GM23338 (cell line): Measurements from ENCODE around the gene ABO. TPM values are rescaled to one million over a fixed set of nuclear protein-coding genes. Genes with fewer than 3 reads are reported as not detected.

Experiments used
- ATAC-seq: fragments of 200-7000 bp; cut with Tn5 transposase; 3 replicates; pipeline ENCODE4 v1.9.1; 2020
- DNase-seq: peaks from one replicate; pipeline ENCODE4 v3.0.0-alpha.2; 2015; ENCODE audit warnings: low spot score
- H2AFZ ChIP-seq: fragments of 200-600 bp; sonication (generic); 2 replicates; pipeline ENCODE4 v1.8.0; 2016; ENCODE audit warnings: antibody characterized with exemption, mild to moderate bottlenecking, moderate library complexity
- H3F3A ChIP-seq: fragments of 200-600 bp; sonication (generic); replicated peaks from 2 replicates; pipeline ENCODE4 v1.8.0; 2017; ENCODE audit warnings: antibody characterized with exemption, mixed run types, low read depth
- H3K27ac ChIP-seq: fragments of 200-600 bp; sonication (generic); 2 replicates; pipeline ENCODE4 v1.6.1; 2016; ENCODE audit warnings: low read depth
- H3K27me3 ChIP-seq: fragments of 200-600 bp; sonication (generic); 2 replicates; pipeline ENCODE4 v1.8.0; 2016; ENCODE audit warnings: mild to moderate bottlenecking, mixed run types, moderate library complexity; ENCODE audit not compliant: insufficient read depth
- H3K36me3 ChIP-seq: fragments of 200-600 bp; sonication (generic); 2 replicates; pipeline ENCODE4 v1.8.0; 2016; ENCODE audit warnings: mild to moderate bottlenecking; ENCODE audit not compliant: insufficient read depth
- H3K4me1 ChIP-seq: fragments of 200-600 bp; sonication (generic); 2 replicates; pipeline ENCODE4 v1.8.0; 2016; ENCODE audit warnings: mild to moderate bottlenecking, moderate library complexity; ENCODE audit not compliant: insufficient read depth
- H3K4me2 ChIP-seq: fragments of 200-600 bp; sonication (generic); 2 replicates; pipeline ENCODE4 v1.7.1; 2017; ENCODE audit warnings: mixed run types
- H3K4me3 ChIP-seq: fragments of 200-600 bp; sonication (generic); 2 replicates; pipeline ENCODE4 v1.6.1; 2016; ENCODE audit warnings: mixed run types
- H3K79me2 ChIP-seq: fragments of 200-600 bp; sonication (generic); replicated peaks from 2 replicates; pipeline ENCODE4 v1.8.0; 2017; ENCODE audit warnings: mild to moderate bottlenecking; ENCODE audit not compliant: insufficient read depth
- H3K9me2 ChIP-seq: fragments of 200-600 bp; sonication (generic); 2 replicates; pipeline ENCODE4 v1.8.0; 2017; ENCODE audit not compliant: insufficient read depth
- H4K20me1 ChIP-seq: fragments of 200-600 bp; sonication (generic); replicated peaks from 2 replicates; pipeline ENCODE4 v1.8.0; 2017; ENCODE audit warnings: mild to moderate bottlenecking; ENCODE audit not compliant: insufficient read depth
- H3K27ac Mint-ChIP-seq: 2 replicates; pipeline ENCODE4 v1.8.0; 2020; ENCODE audit warnings: inconsistent platforms, mild to moderate bottlenecking, moderate library complexity, mixed read lengths
- H3K27me3 Mint-ChIP-seq: 3 replicates; pipeline ENCODE4 v1.8.0; 2022; ENCODE audit warnings: low read depth, mild to moderate bottlenecking, moderate library complexity, mixed read lengths, inconsistent platforms; ENCODE audit not compliant: insufficient read depth, poor library complexity
- H3K36me3 Mint-ChIP-seq: 3 replicates; pipeline ENCODE4 v1.8.0; 2021; ENCODE audit warnings: low read depth, mild to moderate bottlenecking, inconsistent platforms, moderate library complexity, mixed read lengths
- H3K4me1 Mint-ChIP-seq: 3 replicates; pipeline ENCODE4 v1.8.0; 2020; ENCODE audit warnings: mild to moderate bottlenecking, inconsistent platforms, mixed read lengths
- H3K4me3 Mint-ChIP-seq: 3 replicates; pipeline ENCODE4 v1.8.0; 2021; ENCODE audit warnings: moderate library complexity, mild to moderate bottlenecking, inconsistent platforms, mixed read lengths
- H3K9me3 Mint-ChIP-seq: 3 replicates; pipeline ENCODE4 v1.8.0; 2020; ENCODE audit warnings: moderate library complexity, mild to moderate bottlenecking, inconsistent platforms, mixed read lengths
- CREB1 ChIP-seq: fragments of 250-450 bp; sonication (Bioruptor Pico); IDR thresholded peaks from 2 replicates; pipeline ENCODE4 v1.5.0; 2020; ENCODE audit warnings: low read depth, mild to moderate bottlenecking, moderate library complexity
- JUNB ChIP-seq: IDR thresholded peaks from one replicate; pipeline ENCODE4 v1.6.1; 2016; ENCODE audit warnings: antibody characterized with exemption; ENCODE audit not compliant: unreplicated experiment
- NANOG ChIP-seq: IDR thresholded peaks from 2 replicates; pipeline ENCODE4 v1.6.1; 2016; ENCODE audit warnings: antibody characterized with exemption, borderline replicate concordance
- POLR2AphosphoS5 ChIP-seq: IDR thresholded peaks from 2 replicates; pipeline ENCODE4 v1.6.1; 2016; ENCODE audit warnings: antibody characterized with exemption, low read depth
- STAT1 ChIP-seq: IDR thresholded peaks from one replicate; pipeline ENCODE4 v1.6.1; 2016; ENCODE audit warnings: antibody characterized with exemption; ENCODE audit not compliant: unreplicated experiment
- ZNF114 ChIP-seq: fragments of 250-450 bp; sonication (Bioruptor Pico); IDR thresholded peaks from 2 replicates; pipeline ENCODE4 v1.5.0; 2020; ENCODE audit warnings: mild to moderate bottlenecking, moderate library complexity
- ZNF331 ChIP-seq: fragments of 250-450 bp; sonication (Bioruptor Pico); IDR thresholded peaks from 2 replicates; pipeline ENCODE4 v1.5.0; 2020; ENCODE audit warnings: low read depth, mild to moderate bottlenecking, moderate library complexity
- polyA plus RNA-seq: library from polyadenylated mRNA; unstranded; fragments of >200 nt; fragmentation: Nextera tagmentation; extraction: Ambion mirVana; gene quantifications from 2 replicates; pipeline ENCODE4 v1.2.1, GENCODE V29; 2016
- total RNA-seq: library from RNA; depleted of rRNA; stranded (reverse); fragments of >200 nt; shearing (Covaris generic); gene quantifications from 2 replicates; pipeline ENCODE4 v1.2.3, GENCODE V29; 2014
- TF ChIP-seq, protein P1 (sequence below): IDR thresholded peaks from one replicate; pipeline ENCODE4 v1.6.1; 2018; ENCODE audit warnings: antibody characterized with exemption; ENCODE audit not compliant: unreplicated experiment
- TF ChIP-seq, protein P2 (sequence below): IDR thresholded peaks from 2 replicates; pipeline ENCODE4 v1.6.1; 2016; ENCODE audit warnings: antibody characterized with exemption
- TF ChIP-seq, protein P3 (sequence below): fragments of 250-450 bp; sonication (Bioruptor Pico); IDR thresholded peaks from 2 replicates; pipeline ENCODE4 v1.5.0; 2020; ENCODE audit warnings: mild to moderate bottlenecking, moderate library complexity

Gene ABO
- total and polyA plus RNA-seq, 2 experiments from 2014 or later: 0.28 to 0.34 TPM

GRCh38 chr9:133273098-133273497 is 1.9 kb downstream of the ABO start:
- no peak for TF ChIP-seq JUNB
- TF ChIP-seq ZNF114: no peak
- TF ChIP-seq, protein P1, sequence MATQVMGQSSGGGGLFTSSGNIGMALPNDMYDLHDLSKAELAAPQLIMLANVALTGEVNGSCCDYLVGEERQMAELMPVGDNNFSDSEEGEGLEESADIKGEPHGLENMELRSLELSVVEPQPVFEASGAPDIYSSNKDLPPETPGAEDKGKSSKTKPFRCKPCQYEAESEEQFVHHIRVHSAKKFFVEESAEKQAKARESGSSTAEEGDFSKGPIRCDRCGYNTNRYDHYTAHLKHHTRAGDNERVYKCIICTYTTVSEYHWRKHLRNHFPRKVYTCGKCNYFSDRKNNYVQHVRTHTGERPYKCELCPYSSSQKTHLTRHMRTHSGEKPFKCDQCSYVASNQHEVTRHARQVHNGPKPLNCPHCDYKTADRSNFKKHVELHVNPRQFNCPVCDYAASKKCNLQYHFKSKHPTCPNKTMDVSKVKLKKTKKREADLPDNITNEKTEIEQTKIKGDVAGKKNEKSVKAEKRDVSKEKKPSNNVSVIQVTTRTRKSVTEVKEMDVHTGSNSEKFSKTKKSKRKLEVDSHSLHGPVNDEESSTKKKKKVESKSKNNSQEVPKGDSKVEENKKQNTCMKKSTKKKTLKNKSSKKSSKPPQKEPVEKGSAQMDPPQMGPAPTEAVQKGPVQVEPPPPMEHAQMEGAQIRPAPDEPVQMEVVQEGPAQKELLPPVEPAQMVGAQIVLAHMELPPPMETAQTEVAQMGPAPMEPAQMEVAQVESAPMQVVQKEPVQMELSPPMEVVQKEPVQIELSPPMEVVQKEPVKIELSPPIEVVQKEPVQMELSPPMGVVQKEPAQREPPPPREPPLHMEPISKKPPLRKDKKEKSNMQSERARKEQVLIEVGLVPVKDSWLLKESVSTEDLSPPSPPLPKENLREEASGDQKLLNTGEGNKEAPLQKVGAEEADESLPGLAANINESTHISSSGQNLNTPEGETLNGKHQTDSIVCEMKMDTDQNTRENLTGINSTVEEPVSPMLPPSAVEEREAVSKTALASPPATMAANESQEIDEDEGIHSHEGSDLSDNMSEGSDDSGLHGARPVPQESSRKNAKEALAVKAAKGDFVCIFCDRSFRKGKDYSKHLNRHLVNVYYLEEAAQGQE: no peak
- H3K4me1 Mint-ChIP-seq: no peaks in the 10 kb centered on the region
- Histone ChIP-seq H3K79me2 (no peaks in the 10 kb centered on the region), H3K27ac (no peak overlapping the region), H3F3A (0 out of 2 replicates have a peak, but pooled peaks cover 3% of the 10 kb centered on the region), H3K27me3 (peaks cover 71% of the 10 kb centered on the region), H3K36me3 (no peaks in the 10 kb centered on the region), H4K20me1 (no peaks in the 10 kb centered on the region), H3K9me2 (no peaks in the 10 kb centered on the region), H3K4me2 (no peak overlapping the region), H3K4me3 (no peak overlapping the region), H3K4me1 (no peaks in the 10 kb centered on the region), H2AFZ (no peak overlapping the region)
- no peak for DNase-seq
- H3K36me3 Mint-ChIP-seq: peaks cover 5% of the 10 kb centered on the region; the same call in 1 of the 3 replicates
- peaks cover 14% of the 10 kb centered on the region for H3K9me3 Mint-ChIP-seq
- no peak for ATAC-seq
- peaks cover 43% of the 10 kb centered on the region for H3K27me3 Mint-ChIP-seq
- no peak overlapping the region for H3K27ac Mint-ChIP-seq
- no peak overlapping the region for H3K4me3 Mint-ChIP-seq

- Histone ChIP-seq H3K27ac (no peak overlapping the region), H3K9me2 (no peaks in the 10 kb centered on the region), H3K27me3 (peaks cover 37% of the 10 kb centered on the region), H3K4me3 (no peak overlapping the region), H3F3A (0 out of 2 replicates have a peak, but pooled peaks cover 3% of the 10 kb centered on the region), H3K36me3 (no peaks in the 10 kb centered on the region), H4K20me1 (no peaks in the 10 kb centered on the region), H3K4me2 (no peak overlapping the region), H3K79me2 (no peaks in the 10 kb centered on the region), H3K4me1 (no peaks in the 10 kb centered on the region), H2AFZ (no peak overlapping the region)
- peaks cover 20% of the 10 kb centered on the region for H3K27me3 Mint-ChIP-seq
- ATAC-seq: no peak
- no peak for DNase-seq
- H3K36me3 Mint-ChIP-seq: no peaks in the 10 kb centered on the region; the same call in 2 of the 3 replicates
- no peaks in the 10 kb centered on the region for H3K4me1 Mint-ChIP-seq
- no peak overlapping the region for H3K27ac Mint-ChIP-seq
- H3K4me3 Mint-ChIP-seq: no peak overlapping the region
- H3K9me3 Mint-ChIP-seq: no peaks in the 10 kb centered on the region
- TF ChIP-seq, protein P2, sequence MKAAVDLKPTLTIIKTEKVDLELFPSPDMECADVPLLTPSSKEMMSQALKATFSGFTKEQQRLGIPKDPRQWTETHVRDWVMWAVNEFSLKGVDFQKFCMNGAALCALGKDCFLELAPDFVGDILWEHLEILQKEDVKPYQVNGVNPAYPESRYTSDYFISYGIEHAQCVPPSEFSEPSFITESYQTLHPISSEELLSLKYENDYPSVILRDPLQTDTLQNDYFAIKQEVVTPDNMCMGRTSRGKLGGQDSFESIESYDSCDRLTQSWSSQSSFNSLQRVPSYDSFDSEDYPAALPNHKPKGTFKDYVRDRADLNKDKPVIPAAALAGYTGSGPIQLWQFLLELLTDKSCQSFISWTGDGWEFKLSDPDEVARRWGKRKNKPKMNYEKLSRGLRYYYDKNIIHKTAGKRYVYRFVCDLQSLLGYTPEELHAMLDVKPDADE: no peak
- TF ChIP-seq NANOG: no peak
- no peak for TF ChIP-seq ZNF114
- TF ChIP-seq, protein P3, sequence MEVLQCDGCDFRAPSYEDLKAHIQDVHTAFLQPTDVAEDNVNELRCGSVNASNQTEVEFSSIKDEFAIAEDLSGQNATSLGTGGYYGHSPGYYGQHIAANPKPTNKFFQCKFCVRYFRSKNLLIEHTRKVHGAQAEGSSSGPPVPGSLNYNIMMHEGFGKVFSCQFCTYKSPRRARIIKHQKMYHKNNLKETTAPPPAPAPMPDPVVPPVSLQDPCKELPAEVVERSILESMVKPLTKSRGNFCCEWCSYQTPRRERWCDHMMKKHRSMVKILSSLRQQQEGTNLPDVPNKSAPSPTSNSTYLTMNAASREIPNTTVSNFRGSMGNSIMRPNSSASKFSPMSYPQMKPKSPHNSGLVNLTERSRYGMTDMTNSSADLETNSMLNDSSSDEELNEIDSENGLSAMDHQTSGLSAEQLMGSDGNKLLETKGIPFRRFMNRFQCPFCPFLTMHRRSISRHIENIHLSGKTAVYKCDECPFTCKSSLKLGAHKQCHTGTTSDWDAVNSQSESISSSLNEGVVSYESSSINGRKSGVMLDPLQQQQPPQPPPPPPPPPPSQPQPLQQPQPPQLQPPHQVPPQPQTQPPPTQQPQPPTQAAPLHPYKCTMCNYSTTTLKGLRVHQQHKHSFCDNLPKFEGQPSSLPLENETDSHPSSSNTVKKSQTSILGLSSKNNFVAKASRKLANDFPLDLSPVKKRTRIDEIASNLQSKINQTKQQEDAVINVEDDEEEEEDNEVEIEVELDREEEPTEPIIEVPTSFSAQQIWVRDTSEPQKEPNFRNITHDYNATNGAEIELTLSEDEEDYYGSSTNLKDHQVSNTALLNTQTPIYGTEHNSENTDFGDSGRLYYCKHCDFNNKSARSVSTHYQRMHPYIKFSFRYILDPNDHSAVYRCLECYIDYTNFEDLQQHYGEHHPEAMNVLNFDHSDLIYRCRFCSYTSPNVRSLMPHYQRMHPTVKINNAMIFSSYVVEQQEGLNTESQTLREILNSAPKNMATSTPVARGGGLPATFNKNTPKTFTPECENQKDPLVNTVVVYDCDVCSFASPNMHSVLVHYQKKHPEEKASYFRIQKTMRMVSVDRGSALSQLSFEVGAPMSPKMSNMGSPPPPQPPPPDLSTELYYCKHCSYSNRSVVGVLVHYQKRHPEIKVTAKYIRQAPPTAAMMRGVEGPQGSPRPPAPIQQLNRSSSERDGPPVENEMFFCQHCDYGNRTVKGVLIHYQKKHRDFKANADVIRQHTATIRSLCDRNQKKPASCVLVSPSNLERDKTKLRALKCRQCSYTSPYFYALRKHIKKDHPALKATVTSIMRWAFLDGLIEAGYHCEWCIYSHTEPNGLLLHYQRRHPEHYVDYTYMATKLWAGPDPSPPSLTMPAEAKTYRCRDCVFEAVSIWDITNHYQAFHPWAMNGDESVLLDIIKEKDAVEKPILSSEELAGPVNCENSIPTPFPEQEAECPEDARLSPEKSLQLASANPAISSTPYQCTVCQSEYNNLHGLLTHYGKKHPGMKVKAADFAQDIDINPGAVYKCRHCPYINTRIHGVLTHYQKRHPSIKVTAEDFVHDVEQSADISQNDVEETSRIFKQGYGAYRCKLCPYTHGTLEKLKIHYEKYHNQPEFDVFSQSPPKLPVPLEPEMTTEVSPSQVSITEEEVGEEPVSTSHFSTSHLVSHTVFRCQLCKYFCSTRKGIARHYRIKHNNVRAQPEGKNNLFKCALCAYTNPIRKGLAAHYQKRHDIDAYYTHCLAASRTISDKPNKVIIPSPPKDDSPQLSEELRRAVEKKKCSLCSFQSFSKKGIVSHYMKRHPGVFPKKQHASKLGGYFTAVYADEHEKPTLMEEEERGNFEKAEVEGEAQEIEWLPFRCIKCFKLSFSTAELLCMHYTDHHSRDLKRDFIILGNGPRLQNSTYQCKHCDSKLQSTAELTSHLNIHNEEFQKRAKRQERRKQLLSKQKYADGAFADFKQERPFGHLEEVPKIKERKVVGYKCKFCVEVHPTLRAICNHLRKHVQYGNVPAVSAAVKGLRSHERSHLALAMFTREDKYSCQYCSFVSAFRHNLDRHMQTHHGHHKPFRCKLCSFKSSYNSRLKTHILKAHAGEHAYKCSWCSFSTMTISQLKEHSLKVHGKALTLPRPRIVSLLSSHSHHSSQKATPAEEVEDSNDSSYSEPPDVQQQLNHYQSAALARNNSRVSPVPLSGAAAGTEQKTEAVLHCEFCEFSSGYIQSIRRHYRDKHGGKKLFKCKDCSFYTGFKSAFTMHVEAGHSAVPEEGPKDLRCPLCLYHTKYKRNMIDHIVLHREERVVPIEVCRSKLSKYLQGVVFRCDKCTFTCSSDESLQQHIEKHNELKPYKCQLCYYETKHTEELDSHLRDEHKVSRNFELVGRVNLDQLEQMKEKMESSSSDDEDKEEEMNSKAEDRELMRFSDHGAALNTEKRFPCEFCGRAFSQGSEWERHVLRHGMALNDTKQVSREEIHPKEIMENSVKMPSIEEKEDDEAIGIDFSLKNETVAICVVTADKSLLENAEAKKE (CRISPR knock-in tag): no peak
- TF ChIP-seq ZNF331: no peak
- TF ChIP-seq STAT1: no peak
- TF ChIP-seq POLR2AphosphoS5: no peak
- TF ChIP-seq CREB1 (CRISPR knock-in tag): no peak
Measured at GRCh38 chr9:133269537-133270362, 5.3 kb downstream of the ABO start.
